Mesenchymal stem cell (in vitro differentiated cells and primary cell): Measurements from ENCODE around the gene CAPN11.
A peak's percentile ranks its signal among the peaks of the same experiment; 100 is the strongest.
"Not testable (repeated sequence)": the region's sequence is repeated elsewhere in the genome, so short reads cannot be mapped to it uniquely, and the experiment has no call there.

Experiments used
- DNase-seq: peaks from one replicate; pipeline ENCODE4 v3.0.0-alpha.2; 2013
- H2AFZ ChIP-seq: one replicate; pipeline ENCODE4 v1.6.1; 2013; ENCODE audit warnings: low read depth, mild to moderate bottlenecking, control low read depth, inconsistent platforms, low read length, moderate library complexity
- H2AK5ac ChIP-seq: 2 replicates; pipeline ENCODE4 v1.6.1; 2013; ENCODE audit warnings: low read length, moderate library complexity, mild to moderate bottlenecking, inconsistent platforms; ENCODE audit not compliant: severe bottlenecking
- H2BK120ac ChIP-seq: one replicate; pipeline ENCODE4 v1.6.1; 2013; ENCODE audit warnings: low read depth, mild to moderate bottlenecking, inconsistent platforms, low read length, moderate library complexity
- H2BK12ac ChIP-seq, 2 experiments: one replicate each; pipeline ENCODE4 v1.6.1; 2013; ENCODE audit warnings: inconsistent platforms in 2 of 2, low read length in 2 of 2, mild to moderate bottlenecking in 2 of 2, moderate library complexity in 2 of 2, control low read depth in 1 of 2
- H2BK15ac ChIP-seq: one replicate; pipeline ENCODE4 v1.6.1; 2013; ENCODE audit warnings: mild to moderate bottlenecking, low read depth, inconsistent platforms; ENCODE audit not compliant: poor library complexity, severe bottlenecking
- H2BK5ac ChIP-seq: 2 replicates; pipeline ENCODE4 v1.6.1; 2013; ENCODE audit warnings: low read depth, mild to moderate bottlenecking, low read length, control low read depth, inconsistent platforms; ENCODE audit not compliant: poor library complexity, severe bottlenecking
- H3K14ac ChIP-seq, 2 experiments: one replicate each; pipeline ENCODE4 v1.6.1; 2013; ENCODE audit warnings: inconsistent platforms in 2 of 2, low read length in 2 of 2, control low read depth in 1 of 2, mild to moderate bottlenecking in 1 of 2, moderate library complexity in 1 of 2
- H3K18ac ChIP-seq, 2 experiments: one replicate each; pipeline ENCODE4 v1.6.1; 2013; ENCODE audit warnings: inconsistent platforms in 2 of 2, low read length in 2 of 2, control low read depth in 1 of 2, low read depth in 1 of 2, mild to moderate bottlenecking in 1 of 2
- H3K23ac ChIP-seq, 2 experiments: one replicate each; pipeline ENCODE4 v1.6.1; 2013; ENCODE audit warnings: inconsistent platforms in 2 of 2, low read length in 2 of 2, mild to moderate bottlenecking in 2 of 2, moderate library complexity in 2 of 2, control low read depth in 1 of 2
- H3K27ac ChIP-seq: 2 replicates; pipeline ENCODE4 v1.5.1; 2013; ENCODE audit warnings: mild to moderate bottlenecking, moderate library complexity, low read length, control low read depth, inconsistent platforms; ENCODE audit not compliant: poor library complexity, severe bottlenecking
- H3K27me3 ChIP-seq, 2 experiments: 2 replicates each; pipeline versions ENCODE4 v1.6.1 to v1.7.0; 2013; ENCODE audit warnings: low read length in 2 of 2, mild to moderate bottlenecking in 2 of 2, moderate library complexity in 2 of 2, control low read depth in 1 of 2, inconsistent platforms in 1 of 2; ENCODE audit not compliant: control insufficient read depth in 1 of 2, insufficient read depth in 1 of 2
- H3K36me3 ChIP-seq, 2 experiments: 2 replicates each; pipeline versions ENCODE4 v1.6.1 to v1.7.0; 2013; ENCODE audit warnings: low read length in 2 of 2, control low read depth in 1 of 2, inconsistent platforms in 1 of 2, low read depth in 1 of 2, mild to moderate bottlenecking in 1 of 2; ENCODE audit not compliant: insufficient read depth in 2 of 2, control insufficient read depth in 1 of 2
- H3K4ac ChIP-seq, 2 experiments: one replicate each; pipeline ENCODE4 v1.6.1; 2013; ENCODE audit warnings: inconsistent platforms in 2 of 2, low read length in 2 of 2, mild to moderate bottlenecking in 2 of 2, moderate library complexity in 2 of 2, control low read depth in 1 of 2, low read depth in 1 of 2
- H3K4me1 ChIP-seq: 2 replicates; pipeline ENCODE4 v1.6.1; 2013; ENCODE audit warnings: low read depth, low read length, control low read depth; ENCODE audit not compliant: control insufficient read depth, insufficient read depth
- H3K4me2 ChIP-seq: 2 replicates; pipeline ENCODE4 v1.6.1; 2013; ENCODE audit warnings: low read length, mild to moderate bottlenecking, inconsistent platforms; ENCODE audit not compliant: poor library complexity, severe bottlenecking
- H3K4me3 ChIP-seq, 2 experiments: 2 replicates each; pipeline versions ENCODE4 v1.5.1 to v1.7.0; 2013; ENCODE audit warnings: low read length in 2 of 2, mild to moderate bottlenecking in 2 of 2, control low read depth in 1 of 2, low read depth in 1 of 2; ENCODE audit not compliant: insufficient read depth in 1 of 2
- H3K79me1 ChIP-seq: replicated peaks from 2 replicates; pipeline ENCODE4 v1.6.1; 2013; ENCODE audit warnings: mild to moderate bottlenecking, control low read depth, low read length, inconsistent platforms; ENCODE audit not compliant: poor library complexity, severe bottlenecking
- H3K9ac ChIP-seq: 2 replicates; pipeline ENCODE4 v1.7.0; 2013; ENCODE audit warnings: mild to moderate bottlenecking, low read length, moderate library complexity
- H3K9me3 ChIP-seq: 2 replicates; pipeline ENCODE4 v1.7.0; 2013; ENCODE audit warnings: mild to moderate bottlenecking, low read length; ENCODE audit not compliant: control insufficient read depth
- H4K8ac ChIP-seq: one replicate; pipeline ENCODE4 v1.6.1; 2013; ENCODE audit warnings: inconsistent platforms, mild to moderate bottlenecking, low read length, moderate library complexity
- H4K91ac ChIP-seq: one replicate; pipeline ENCODE4 v1.6.1; 2013; ENCODE audit warnings: mild to moderate bottlenecking, low read length, inconsistent platforms
- WGBS: methylation state at CpG from one replicate; pipeline ENCODE4 v1.1.7; 2013; ENCODE audit warnings: mixed read lengths; 5-methylcytosine and 5-hydroxymethylcytosine counted together

Gene CAPN11

GRCh38 chr6:44192428-44193041, 33.9 kb downstream of the CAPN11 start:
- Histone ChIP-seq H2BK15ac (no peak overlapping the region), H3K79me1 (no peaks in the 10 kb centered on the region), H2BK5ac (no peak overlapping the region), H2BK120ac (no peak overlapping the region), H3K36me3 (no peaks in the 10 kb centered on the region), H3K9me3 (no peaks in the 10 kb centered on the region), H3K18ac (no peak overlapping the region), H3K27me3 (peaks cover 0 to 4% of the 10 kb centered on the region in 2 experiments), H2AK5ac (no peak overlapping the region), H3K4me3 (peak overlapping the region in 1 of 2 experiments; percentile 27), H3K23ac (no peak overlapping the region), H3K27ac (no peak overlapping the region), H4K91ac (no peak overlapping the region), H3K9ac (no peak overlapping the region), H3K4ac (no peak overlapping the region), H3K4me2 (no peak overlapping the region), H2BK12ac (no peak overlapping the region), H2AFZ (no peak overlapping the region), H4K8ac (no peak overlapping the region), H3K4me1 (no peaks in the 10 kb centered on the region), H3K14ac (no peak overlapping the region)
- DNase-seq, result no peak
- 65% methylated on average over 10 of the region's 10 CpGs for WGBS

GRCh38 chr6:44193307-44193910, 34.8 kb downstream of the CAPN11 start:
- H3K4ac ChIP-seq, result no peak overlapping the region
- H3K9ac ChIP-seq, result no peak overlapping the region
- no peak overlapping the region for H2BK5ac ChIP-seq
- H3K4me3 ChIP-seq, result no peak overlapping the region
- H2BK120ac ChIP-seq, result no peak overlapping the region
- WGBS, result 90% methylated on average over 8 of the region's 8 CpGs
- H4K91ac ChIP-seq, result no peak overlapping the region
- H3K23ac ChIP-seq, result no peak overlapping the region
- DNase-seq, result no peak
- no peak overlapping the region for H2BK15ac ChIP-seq
- H3K27me3 ChIP-seq, result peaks cover 0 to 4% of the 10 kb centered on the region in 2 experiments
- H3K79me1 ChIP-seq, result no peaks in the 10 kb centered on the region
- no peak overlapping the region for H3K27ac ChIP-seq
- H3K14ac ChIP-seq, result no peak overlapping the region
- no peaks in the 10 kb centered on the region for H3K4me1 ChIP-seq
- no peaks in the 10 kb centered on the region for H3K9me3 ChIP-seq
- H2AK5ac ChIP-seq, result no peak overlapping the region
- no peak overlapping the region for H2AFZ ChIP-seq
- no peak overlapping the region for H3K4me2 ChIP-seq
- H4K8ac ChIP-seq, result no peak overlapping the region
- no peaks in the 10 kb centered on the region for H3K36me3 ChIP-seq
- no peak overlapping the region for H3K18ac ChIP-seq
- no peak overlapping the region for H2BK12ac ChIP-seq

GRCh38 chr6:44194326-44194725, 35.7 kb downstream of the CAPN11 start:
- no peak overlapping the region for H2AFZ ChIP-seq
- H3K9ac ChIP-seq, result no peak overlapping the region
- H3K36me3 ChIP-seq, result no peaks in the 10 kb centered on the region
- no peak overlapping the region for H4K91ac ChIP-seq
- no peak overlapping the region for H3K14ac ChIP-seq
- no peak overlapping the region for H3K23ac ChIP-seq
- no peak overlapping the region for H3K27ac ChIP-seq
- no peak overlapping the region for H2BK15ac ChIP-seq
- H3K4me1 ChIP-seq, result no peaks in the 10 kb centered on the region
- H3K27me3 ChIP-seq, result peaks cover 0 to 4% of the 10 kb centered on the region in 2 experiments
- no peak overlapping the region for H3K4ac ChIP-seq
- no peaks in the 10 kb centered on the region for H3K9me3 ChIP-seq
- H3K79me1 ChIP-seq, result no peaks in the 10 kb centered on the region
- 82% methylated on average over 4 of the region's 5 CpGs for WGBS
- no peak overlapping the region for H2BK5ac ChIP-seq
- no peak overlapping the region for H2BK12ac ChIP-seq
- H2AK5ac ChIP-seq, result no peak overlapping the region
- no peak overlapping the region for H4K8ac ChIP-seq
- no peak overlapping the region for H3K4me3 ChIP-seq
- H3K18ac ChIP-seq, result no peak overlapping the region
- no peak overlapping the region for H3K4me2 ChIP-seq
- no peak overlapping the region for H2BK120ac ChIP-seq
- DNase-seq, result no peak

GRCh38 chr6:44196351-44196750, 37.7 kb downstream of the CAPN11 start:
- not testable (repeated sequence) for H3K4me2 ChIP-seq, H4K8ac ChIP-seq, H2AK5ac ChIP-seq, H4K91ac ChIP-seq, H3K27ac ChIP-seq, DNase-seq, H3K9ac ChIP-seq, H2AFZ ChIP-seq, H2BK5ac ChIP-seq, H3K27me3 ChIP-seq, H3K9me3 ChIP-seq, H3K23ac ChIP-seq, H3K4me3 ChIP-seq, H3K36me3 ChIP-seq, H2BK120ac ChIP-seq, H3K14ac ChIP-seq, H3K4ac ChIP-seq, H2BK15ac ChIP-seq, H3K79me1 ChIP-seq, H2BK12ac ChIP-seq, H3K18ac ChIP-seq, H3K4me1 ChIP-seq
- 91% methylated on average over 11 of the region's 11 CpGs for WGBS
